Pulmonary artery endothelial cell (primary cell): ENCODE data around the gene NXF1. TPM values are rescaled to one million over a fixed set of nuclear protein-coding genes. Genes with fewer than 3 reads are reported as not detected.

Source experiments
- total RNA-seq: library from RNA; depleted of rRNA; stranded (reverse); fragments of >200 nt; gene quantifications from 2 replicates; pipeline ENCODE4 v1.2.3, GENCODE V29; 2014

NXF1 gene
- total RNA-seq, 1 donor from 2014 or later = 14.8 TPM

Other genes with a start within 250 kb of the NXF1 start
- gene EEF1G, start 231.5 kb downstream of the NXF1 start, total RNA-seq = 1,341 and 1,809 TPM in 2 replicates
- 7.7 and 9.6 TPM in 2 replicates for gene TUT1, start 213.9 kb downstream of the NXF1 start, total RNA-seq
- gene MTA2, start 203.6 kb downstream of the NXF1 start, total RNA-seq = 262 and 269 TPM in 2 replicates
- 32.1 and 34.8 TPM in 2 replicates for gene EML3, start 192.7 kb downstream of the NXF1 start, total RNA-seq
- gene ROM1, start 192.2 kb downstream of the NXF1 start, total RNA-seq = 6.1 and 11.1 TPM in 2 replicates
- 17.0 and 19.3 TPM in 2 replicates for gene B3GAT3, start 183.5 kb downstream of the NXF1 start, total RNA-seq
- 272 and 287 TPM in 2 replicates for gene GANAB, start 158.8 kb downstream of the NXF1 start, total RNA-seq
- gene INTS5, start 152.1 kb downstream of the NXF1 start, total RNA-seq = 25.5 and 26.2 TPM in 2 replicates
- gene C11orf98, start 140.2 kb downstream of the NXF1 start, total RNA-seq = 40.5 and 49.2 TPM in 2 replicates
- gene CSKMT, start 140.1 kb downstream of the NXF1 start, total RNA-seq = 7.5 TPM in 2 replicates
- 10.0 and 13.0 TPM in 2 replicates for gene UQCC3, start 133.8 kb downstream of the NXF1 start, total RNA-seq
- gene LBHD1, start 133.2 kb downstream of the NXF1 start, total RNA-seq = 2.3 and 3.3 TPM in 2 replicates
- 153 and 182 TPM in 2 replicates for gene UBXN1, start 126.4 kb downstream of the NXF1 start, total RNA-seq
- under 0.01 and 0.04 TPM in 2 replicates for gene LRRN4CL, start 115.9 kb downstream of the NXF1 start, total RNA-seq
- 18.8 and 20.9 TPM in 2 replicates for gene BSCL2, start 98.0 kb downstream of the NXF1 start, total RNA-seq
- not detected in 2 replicates for gene GNG3, start 97.8 kb downstream of the NXF1 start, total RNA-seq
- 11.6 and 14.2 TPM in 2 replicates for gene HNRNPUL2, start 78.0 kb downstream of the NXF1 start, total RNA-seq
- 32.8 and 34.2 TPM in 2 replicates for gene TTC9C, start 77.0 kb downstream of the NXF1 start, total RNA-seq
- 8.7 and 12.1 TPM in 2 replicates for gene ZBTB3, start 51.3 kb downstream of the NXF1 start, total RNA-seq
- gene POLR2G, start 43.9 kb downstream of the NXF1 start, total RNA-seq = 58.6 and 85.9 TPM in 2 replicates
- 20.3 and 29.1 TPM in 2 replicates for gene TAF6L, start 34.0 kb downstream of the NXF1 start, total RNA-seq
- 25.2 and 30.3 TPM in 2 replicates for gene TMEM179B, start 18.0 kb downstream of the NXF1 start, total RNA-seq
- 12.5 and 14.1 TPM in 2 replicates for gene TMEM223, start 13.4 kb downstream of the NXF1 start, total RNA-seq
- gene STX5, start 26.6 kb upstream of the NXF1 start, total RNA-seq = 35.9 and 39.6 TPM in 2 replicates
- 0.26 TPM in 1 of 2 replicates, not detected in the other for gene TEX54, start 27.4 kb upstream of the NXF1 start, total RNA-seq
- gene WDR74, start 34.1 kb upstream of the NXF1 start, total RNA-seq = 71.1 and 71.2 TPM in 2 replicates
- gene SLC3A2, start 75.5 kb upstream of the NXF1 start, total RNA-seq = 140 and 175 TPM in 2 replicates
- gene CHRM1, start 115.9 kb upstream of the NXF1 start, total RNA-seq = not detected in 2 replicates
- not detected in 2 replicates for gene SLC22A6, start 179.5 kb upstream of the NXF1 start, total RNA-seq
- gene SLC22A8, start 210.4 kb upstream of the NXF1 start, total RNA-seq = not detected in 2 replicates